K562 (cell line): ENCODE measurements around the gene DPY30. TPM values are rescaled to one million over a fixed set of nuclear protein-coding genes. Genes with fewer than 3 reads are reported as not detected.

Experiments used
- BMI1 ChIP-seq: fragments of 150-350 bp; IDR thresholded peaks from 2 replicates; pipeline ENCODE4 v1.6.1; 2014; ENCODE audit warnings: low read length
- FOXP1 ChIP-seq: sonication (generic); formaldehyde crosslinking; IDR thresholded peaks from 2 replicates; pipeline ENCODE4 v1.8.0; 2022; ENCODE audit warnings: mild to moderate bottlenecking, missing genetic modification reagents
- MAZ ChIP-seq, 2 experiments: fragments of 450-650 bp in 1 of 2; sonication (generic) in 1 of 2; formaldehyde crosslinking; IDR thresholded peaks in 1 of 2; conservative IDR thresholded peaks in 1 of 2; 2 replicates each; pipeline versions ENCODE4 v1.4.0 to v1.5.0; 2020; ENCODE audit warnings: mild to moderate bottlenecking in 1 of 2, missing genetic modification reagents in 1 of 2
- MCM2 ChIP-seq: fragments of 450-650 bp; IDR thresholded peaks from 2 replicates; pipeline ENCODE4 v1.6.1; 2017; ENCODE audit warnings: low read depth, mild to moderate bottlenecking
- MTA2 ChIP-seq: fragments of 450-650 bp; IDR thresholded peaks from 2 replicates; pipeline ENCODE4 v1.6.1; 2016; ENCODE audit warnings: low read depth
- PCBP1 ChIP-seq: fragments of 200-400 bp; formaldehyde crosslinking; IDR thresholded peaks from 2 replicates; pipeline ENCODE4 v1.6.1; 2018; ENCODE audit warnings: mild to moderate bottlenecking, low read depth, low read length; ENCODE audit not compliant: poor library complexity, severe bottlenecking
- PHB2 ChIP-seq: fragments of 450-650 bp; IDR thresholded peaks from 2 replicates; pipeline ENCODE4 v1.6.1; 2017; ENCODE audit warnings: low read depth
- PTBP1 ChIP-seq: fragments of 200-400 bp; formaldehyde crosslinking; IDR thresholded peaks from 2 replicates; pipeline ENCODE4 v1.6.1; 2017; ENCODE audit warnings: low read depth, low read length
- RFX5 ChIP-seq: IDR thresholded peaks from 2 replicates; pipeline ENCODE4 v1.6.1; 2011; ENCODE audit warnings: low read depth, mild to moderate bottlenecking, improper control_type of control experiment, low read length
- SAP30 ChIP-seq: fragments of 200-600 bp; sonication (generic); IDR thresholded peaks from 2 replicates; pipeline ENCODE4 v1.6.1; 2012; ENCODE audit warnings: borderline replicate concordance, low read depth, mild to moderate bottlenecking, moderate library complexity, low read length, control low read depth, inconsistent platforms; ENCODE audit not compliant: insufficient read depth, poor library complexity, severe bottlenecking
- SETDB1 ChIP-seq: IDR thresholded peaks from one replicate; pipeline ENCODE4 v1.6.1; 2012; ENCODE audit warnings: low read length, control low read depth, inconsistent platforms
- SMARCC2 ChIP-seq: fragments of 450-650 bp; IDR thresholded peaks from 2 replicates; pipeline ENCODE4 v1.6.1; 2017; ENCODE audit warnings: antibody characterized with exemption, moderate library complexity, mild to moderate bottlenecking, low read depth
- STAT5B ChIP-seq: fragments of 250-450 bp; sonication (Bioruptor Pico); IDR thresholded peaks from 2 replicates; pipeline ENCODE4 v1.8.0; 2021; ENCODE audit warnings: mild to moderate bottlenecking, inconsistent platforms
- TFAM ChIP-seq: fragments of 250-450 bp; sonication (Bioruptor Pico); conservative IDR thresholded peaks from 2 replicates; pipeline ENCODE4 v1.5.0; 2021; ENCODE audit warnings: mild to moderate bottlenecking, moderate library complexity
- THRAP3 ChIP-seq: fragments of 450-650 bp; IDR thresholded peaks from 2 replicates; pipeline ENCODE4 v1.6.1; 2016; ENCODE audit warnings: mild to moderate bottlenecking, inconsistent platforms, borderline replicate concordance
- ZNF217 ChIP-seq: sonication (generic); formaldehyde crosslinking; IDR thresholded peaks from 2 replicates; pipeline ENCODE4 v1.8.0; 2022; ENCODE audit warnings: mild to moderate bottlenecking, missing genetic modification reagents
- ZNF41 ChIP-seq: fragments of 250-450 bp; sonication (Bioruptor Pico); conservative IDR thresholded peaks from 2 replicates; pipeline ENCODE4 v1.4.0; 2020; ENCODE audit warnings: mild to moderate bottlenecking
- ZNF717 ChIP-seq: fragments of 250-450 bp; sonication (Bioruptor Pico); IDR thresholded peaks from 2 replicates; pipeline ENCODE4 v1.5.0; 2021
- ZNF75A ChIP-seq: fragments of 450-650 bp; formaldehyde crosslinking; IDR thresholded peaks from 2 replicates; pipeline ENCODE4 v1.4.0; 2020; ENCODE audit warnings: mild to moderate bottlenecking
- polyA plus RNA-seq, 8 experiments: library from polyadenylated mRNA; depleted of rRNA in 4 of 8; stranded (reverse) in 5 of 8; unstranded in 3 of 8; fragments of >200 nt; fragmentation: Nextera tagmentation in 2 of 8; fragmentation: Illumina TruSeq in 1 of 8; extraction: Ambion mirVana in 2 of 8; extraction: Trizol in 1 of 8; gene quantifications; 2 replicates each; pipeline versions ENCODE4 v1.2.1 to v1.2.3, GENCODE V29; 2011 to 2014; ENCODE audit warnings: inconsistent platforms in 1 of 8, missing spikeins in 1 of 8
- total RNA-seq, 7 experiments: library from RNA; depleted of rRNA in 6 of 7; stranded (reverse); fragments of >200 nt in 6 of 7; fragmentation: Illumina TruSeq in 2 of 7; extraction: Trizol in 2 of 7; gene quantifications; 2 replicates each; pipeline versions ENCODE4 v1.2.1 to v1.2.3, GENCODE V29; 2011 to 2021; ENCODE audit warnings: low replicate concordance in 1 of 7
- TF ChIP-seq, protein P1 (sequence below): fragments of 450-650 bp; IDR thresholded peaks from one replicate; pipeline ENCODE4 v1.6.1; 2018; ENCODE audit warnings: mild to moderate bottlenecking, moderate library complexity; ENCODE audit not compliant: partially characterized antibody
- TF ChIP-seq, protein P2 (sequence below): sonication (generic); formaldehyde crosslinking; IDR thresholded peaks from 2 replicates; pipeline ENCODE4 v1.4.0; 2020; ENCODE audit warnings: mild to moderate bottlenecking, missing genetic modification reagents
- TF ChIP-seq, protein P3 (sequence below): fragments of 450-650 bp; IDR thresholded peaks from 2 replicates; pipeline ENCODE4 v1.6.1; 2016
- TF ChIP-seq, protein P4 (sequence below): fragments of 250-450 bp; sonication (Bioruptor Pico); IDR thresholded peaks from 2 replicates; pipeline ENCODE4 v1.9.0; 2021; ENCODE audit warnings: mild to moderate bottlenecking
- TF ChIP-seq, protein P5 (sequence below): sonication (generic); formaldehyde crosslinking; IDR thresholded peaks from 2 replicates; pipeline ENCODE4 v1.8.0; 2022; ENCODE audit warnings: missing genetic modification reagents, mild to moderate bottlenecking, borderline replicate concordance

The DPY30 gene
- total and polyA plus RNA-seq, 9 of the 15 experiments (the other 6 are each of a cell fraction or from before 2014, with no cell fraction given): 64.6 to 402 (median 116) TPM

DNA sequence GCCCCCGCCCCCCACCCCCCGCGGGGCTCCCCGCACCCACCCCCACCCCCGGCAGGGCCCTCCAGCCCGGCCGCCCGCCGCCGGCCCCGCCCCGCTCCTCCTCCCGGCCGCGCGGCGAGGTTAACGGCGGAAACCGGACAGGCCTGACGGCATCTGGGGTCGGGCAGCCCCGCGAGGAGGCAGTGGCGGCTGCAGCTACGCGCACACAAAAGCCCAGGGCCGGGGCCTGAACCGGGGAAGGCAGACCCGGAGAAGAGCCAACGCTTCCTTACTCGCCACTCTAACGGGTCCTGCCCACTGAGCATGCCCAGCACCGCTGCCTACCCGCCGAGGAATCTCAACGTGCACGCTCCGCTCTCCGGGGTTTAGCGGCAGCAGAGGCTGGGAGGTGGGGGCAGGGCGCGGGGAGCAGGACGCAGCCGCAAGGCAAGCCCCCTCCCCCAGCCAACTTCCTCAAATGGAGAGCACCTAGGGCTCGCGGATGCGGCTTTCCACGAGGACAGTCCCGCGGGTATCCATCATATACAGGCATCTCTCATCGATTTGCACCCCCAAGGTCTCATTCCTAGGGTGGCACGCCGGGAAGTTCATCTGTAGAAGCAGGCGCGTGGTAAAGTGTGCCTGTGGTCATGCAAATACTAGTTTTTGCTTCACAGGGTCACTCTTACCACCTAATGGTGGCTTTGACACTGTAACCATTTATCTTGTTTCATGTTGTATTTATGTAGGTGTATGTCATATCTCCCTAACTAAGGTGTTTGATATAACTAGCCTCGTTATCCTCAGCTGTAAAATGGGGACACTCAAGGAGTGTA is 28.7 kb downstream of the DPY30 start, which contains the start of gene MEMO1 (continued):
- TF ChIP-seq, protein P1, sequence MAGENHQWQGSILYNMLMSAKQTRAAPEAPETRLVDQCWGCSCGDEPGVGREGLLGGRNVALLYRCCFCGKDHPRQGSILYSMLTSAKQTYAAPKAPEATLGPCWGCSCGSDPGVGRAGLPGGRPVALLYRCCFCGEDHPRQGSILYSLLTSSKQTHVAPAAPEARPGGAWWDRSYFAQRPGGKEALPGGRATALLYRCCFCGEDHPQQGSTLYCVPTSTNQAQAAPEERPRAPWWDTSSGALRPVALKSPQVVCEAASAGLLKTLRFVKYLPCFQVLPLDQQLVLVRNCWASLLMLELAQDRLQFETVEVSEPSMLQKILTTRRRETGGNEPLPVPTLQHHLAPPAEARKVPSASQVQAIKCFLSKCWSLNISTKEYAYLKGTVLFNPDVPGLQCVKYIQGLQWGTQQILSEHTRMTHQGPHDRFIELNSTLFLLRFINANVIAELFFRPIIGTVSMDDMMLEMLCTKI: no peak
- TF ChIP-seq PHB2 (peak; percentile 35; the same call in 1 of the 2 replicates), TFAM (CRISPR knock-in tag) (no peak), RFX5 (peak; percentile 51; the same call in 1 of the 2 replicates), ZNF41 (no peak), PCBP1 (peak; percentile 83), FOXP1 (CRISPR knock-in tag) (peak; percentile 81), SMARCC2 (no peak), PTBP1 (no peak), SAP30 (no peak), MCM2 (no peak), ZNF217 (CRISPR knock-in tag) (no peak), SETDB1 (no peak), MTA2 (no peak), THRAP3 (peak; percentile 98), MAZ (CRISPR knock-in tag; conservative IDR thresholded peaks at IDR 0.05 in 1 of 2, IDR thresholded peaks at IDR 0.05 in 1 of 2) (peak; percentile 99 to 100), STAT5B (CRISPR knock-in tag) (no peak), ZNF717 (CRISPR knock-in tag) (no peak), ZNF75A (no peak), BMI1 (no peak)
- TF ChIP-seq, protein P2, sequence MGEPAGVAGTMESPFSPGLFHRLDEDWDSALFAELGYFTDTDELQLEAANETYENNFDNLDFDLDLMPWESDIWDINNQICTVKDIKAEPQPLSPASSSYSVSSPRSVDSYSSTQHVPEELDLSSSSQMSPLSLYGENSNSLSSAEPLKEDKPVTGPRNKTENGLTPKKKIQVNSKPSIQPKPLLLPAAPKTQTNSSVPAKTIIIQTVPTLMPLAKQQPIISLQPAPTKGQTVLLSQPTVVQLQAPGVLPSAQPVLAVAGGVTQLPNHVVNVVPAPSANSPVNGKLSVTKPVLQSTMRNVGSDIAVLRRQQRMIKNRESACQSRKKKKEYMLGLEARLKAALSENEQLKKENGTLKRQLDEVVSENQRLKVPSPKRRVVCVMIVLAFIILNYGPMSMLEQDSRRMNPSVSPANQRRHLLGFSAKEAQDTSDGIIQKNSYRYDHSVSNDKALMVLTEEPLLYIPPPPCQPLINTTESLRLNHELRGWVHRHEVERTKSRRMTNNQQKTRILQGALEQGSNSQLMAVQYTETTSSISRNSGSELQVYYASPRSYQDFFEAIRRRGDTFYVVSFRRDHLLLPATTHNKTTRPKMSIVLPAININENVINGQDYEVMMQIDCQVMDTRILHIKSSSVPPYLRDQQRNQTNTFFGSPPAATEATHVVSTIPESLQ (CRISPR knock-in tag): peak; percentile 90; the same call in 1 of the 2 replicates
- TF ChIP-seq, protein P3, sequence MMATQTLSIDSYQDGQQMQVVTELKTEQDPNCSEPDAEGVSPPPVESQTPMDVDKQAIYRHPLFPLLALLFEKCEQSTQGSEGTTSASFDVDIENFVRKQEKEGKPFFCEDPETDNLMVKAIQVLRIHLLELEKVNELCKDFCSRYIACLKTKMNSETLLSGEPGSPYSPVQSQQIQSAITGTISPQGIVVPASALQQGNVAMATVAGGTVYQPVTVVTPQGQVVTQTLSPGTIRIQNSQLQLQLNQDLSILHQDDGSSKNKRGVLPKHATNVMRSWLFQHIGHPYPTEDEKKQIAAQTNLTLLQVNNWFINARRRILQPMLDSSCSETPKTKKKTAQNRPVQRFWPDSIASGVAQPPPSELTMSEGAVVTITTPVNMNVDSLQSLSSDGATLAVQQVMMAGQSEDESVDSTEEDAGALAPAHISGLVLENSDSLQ: peak; percentile 78
- TF ChIP-seq, protein P4, sequence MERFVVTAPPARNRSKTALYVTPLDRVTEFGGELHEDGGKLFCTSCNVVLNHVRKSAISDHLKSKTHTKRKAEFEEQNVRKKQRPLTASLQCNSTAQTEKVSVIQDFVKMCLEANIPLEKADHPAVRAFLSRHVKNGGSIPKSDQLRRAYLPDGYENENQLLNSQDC: no peak; the same call in 1 of the 2 replicates
- TF ChIP-seq, protein P5, sequence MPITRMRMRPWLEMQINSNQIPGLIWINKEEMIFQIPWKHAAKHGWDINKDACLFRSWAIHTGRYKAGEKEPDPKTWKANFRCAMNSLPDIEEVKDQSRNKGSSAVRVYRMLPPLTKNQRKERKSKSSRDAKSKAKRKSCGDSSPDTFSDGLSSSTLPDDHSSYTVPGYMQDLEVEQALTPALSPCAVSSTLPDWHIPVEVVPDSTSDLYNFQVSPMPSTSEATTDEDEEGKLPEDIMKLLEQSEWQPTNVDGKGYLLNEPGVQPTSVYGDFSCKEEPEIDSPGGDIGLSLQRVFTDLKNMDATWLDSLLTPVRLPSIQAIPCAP (CRISPR knock-in tag): 0 out of 2 replicates have a peak, but pooled peaks have one; percentile 60
